HG02884 (cell line): ENCODE measurements around the gene COX7B.
"Not testable (repeated sequence)": the region's sequence is repeated elsewhere in the genome, so short reads cannot be mapped to it uniquely, and the experiment has no call there.

Source experiments
- ATAC-seq: cut with Tn5 transposase; IDR thresholded peaks from one replicate; pipeline ENCODE4 v1.9.1; 2021; ENCODE audit warnings: mild to moderate bottlenecking, moderate library complexity; ENCODE audit not compliant: unreplicated experiment

COX7B gene

DNA sequence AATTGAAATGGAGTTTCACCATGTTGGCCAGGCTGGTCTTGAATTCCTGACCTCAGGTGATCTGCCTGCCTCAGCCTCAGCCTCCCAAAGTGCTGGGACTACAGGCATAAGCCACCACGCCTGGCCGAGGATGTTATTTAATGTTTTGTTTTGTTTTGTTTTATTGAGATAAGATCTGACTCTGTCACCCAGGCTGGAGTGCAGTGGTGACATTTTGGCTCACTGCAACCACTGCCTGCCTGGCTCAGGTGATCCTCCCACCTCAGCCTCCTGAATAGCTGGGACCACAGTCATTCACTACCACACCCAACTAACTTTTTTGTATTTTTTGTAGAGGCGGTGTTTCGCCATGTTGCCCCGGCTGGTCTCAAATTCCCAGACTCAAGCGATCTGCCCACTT lies 45.8 kb downstream of the COX7B start:
- ATAC-seq: not testable (repeated sequence)

DNA sequence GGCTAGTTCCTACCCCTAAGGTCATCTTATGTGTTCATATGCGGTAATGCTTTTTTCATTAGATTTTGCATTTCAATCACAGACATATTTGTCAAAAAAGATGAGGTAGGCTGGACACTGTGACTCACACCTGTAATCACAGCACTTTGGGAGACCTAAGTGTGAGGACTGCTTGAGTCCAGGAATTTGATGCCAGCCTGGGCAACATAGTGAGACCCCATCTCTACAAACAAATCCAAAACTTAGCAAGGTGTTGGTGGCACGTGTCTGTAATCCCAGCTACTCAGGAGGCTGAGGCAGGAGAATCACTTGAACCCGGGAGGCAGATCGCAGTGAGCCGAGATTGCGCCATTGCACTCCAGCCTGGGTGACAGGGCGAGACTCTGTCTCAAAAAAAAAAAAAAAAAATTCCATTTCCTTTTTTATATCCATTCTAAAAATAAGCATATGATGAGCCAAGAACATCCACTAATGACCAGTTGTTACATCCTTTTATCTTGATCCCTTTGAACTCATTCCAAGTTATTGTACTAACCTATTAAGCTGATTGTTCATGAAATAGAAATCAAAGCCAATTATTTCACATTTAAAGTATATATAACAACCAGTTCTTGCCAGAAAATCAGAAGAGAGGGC lies 46.8 kb downstream of the COX7B start:
- no peak for ATAC-seq

DNA sequence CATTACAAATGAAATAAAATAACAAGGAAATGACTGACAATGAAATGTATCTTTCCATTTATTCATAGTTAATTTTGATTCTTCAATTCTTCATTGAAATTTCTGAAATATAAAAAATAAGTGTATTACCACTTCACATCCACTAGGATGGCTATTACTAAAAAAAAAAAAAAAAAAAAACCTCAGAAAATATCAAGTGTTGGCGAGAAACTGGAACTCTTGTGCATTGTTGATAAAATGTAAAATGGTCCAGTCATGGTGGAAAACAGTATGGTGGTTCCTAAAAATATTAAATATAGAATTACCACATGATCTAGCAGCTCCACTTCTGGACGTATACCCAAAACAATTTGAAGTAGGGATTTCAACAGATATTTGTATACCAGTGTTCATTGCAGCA lies 47.3 kb downstream of the COX7B start:
- no peak for ATAC-seq

DNA sequence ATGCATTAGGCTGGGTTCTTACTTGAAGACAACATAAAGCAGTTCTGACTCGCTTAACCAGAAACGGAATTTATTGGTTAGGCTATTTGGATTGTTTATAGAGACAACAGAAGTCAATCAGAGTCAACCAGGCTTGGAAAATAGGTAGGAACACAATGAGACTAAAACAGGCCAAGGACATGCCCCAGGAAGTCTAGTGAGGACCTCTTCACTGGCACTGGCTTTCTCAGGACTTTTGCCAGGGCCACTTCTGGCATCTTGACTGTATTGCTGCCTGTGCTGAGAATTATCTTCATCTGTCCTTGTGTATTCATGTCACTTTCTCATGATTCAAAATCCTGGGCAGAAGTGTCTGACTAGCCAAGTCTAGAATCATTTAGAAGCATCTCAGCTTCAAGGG lies 50.6 kb downstream of the COX7B start:
- no peak for ATAC-seq

DNA sequence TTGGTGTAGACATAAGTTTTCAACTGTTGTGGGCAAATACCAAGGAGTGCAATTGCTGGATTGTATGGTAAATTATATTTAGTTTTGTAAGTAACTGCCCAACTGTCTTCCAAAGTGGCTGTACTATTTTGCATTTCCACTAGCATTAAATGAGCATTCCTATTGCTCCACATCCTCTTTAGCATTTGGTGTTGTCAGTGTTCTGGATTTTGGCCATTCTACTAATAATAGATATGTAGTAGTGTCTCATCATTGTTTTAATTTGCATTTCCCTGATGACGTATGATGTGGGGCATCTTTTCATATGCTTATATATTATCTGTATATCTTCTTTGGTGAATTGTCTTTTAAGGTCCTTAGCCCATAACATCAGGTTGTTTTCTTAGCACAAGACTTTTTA lies 52.9 kb downstream of the COX7B start:
- ATAC-seq: no peak

DNA sequence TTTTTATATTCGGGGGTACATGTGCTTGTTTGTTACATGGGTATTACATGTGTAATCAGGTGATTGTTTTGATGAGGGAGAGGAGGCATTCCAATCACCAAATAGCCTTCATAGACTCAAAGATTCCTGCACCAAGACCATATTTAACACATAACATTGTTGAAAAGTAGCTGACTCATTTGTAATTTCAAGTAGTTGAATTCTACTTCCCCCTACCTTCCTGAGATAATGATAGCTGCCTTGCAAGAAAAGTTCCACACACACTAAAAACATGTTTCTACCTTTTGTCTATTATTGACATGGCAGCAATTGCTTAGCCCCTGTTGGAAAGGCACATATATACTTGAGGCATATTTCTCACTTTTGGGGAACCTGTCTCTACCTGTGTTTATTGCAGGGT lies 54.0 kb downstream of the COX7B start:
- ATAC-seq: no peak

DNA sequence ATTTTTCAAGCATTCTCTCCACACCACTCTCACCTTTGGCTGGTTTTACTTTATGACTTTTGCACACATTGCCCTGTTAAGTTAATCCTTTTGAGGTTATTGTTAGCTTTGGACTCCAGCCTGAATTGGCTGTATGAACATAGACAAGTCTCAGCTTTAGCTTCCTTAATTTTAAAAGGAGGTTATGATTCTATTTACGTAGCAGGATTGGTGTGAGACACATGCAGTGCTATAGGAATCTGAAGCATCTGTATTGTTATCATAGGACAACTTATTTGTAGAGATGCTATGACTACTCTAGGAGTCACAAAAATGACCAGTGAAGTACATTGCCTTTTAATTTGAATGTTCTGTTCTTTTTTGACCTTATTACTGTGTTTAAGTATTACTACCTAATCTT lies 54.4 kb downstream of the COX7B start:
- no peak for ATAC-seq
